ENCODE results near the gene ADK.

- TF ChIP-seq CTCF (IDR thresholded peaks at IDR 0.05; ENCODE audit: insufficient read depth, low read depth, low read length) (no peak), EZH2 (IDR thresholded peaks at IDR 0.05; ENCODE audit: insufficient read depth, low read length) (no peak)
Measured at GRCh38 chr10:74453169-74453568, 302.1 kb downstream of the ADK start.
